Measurements from ENCODE around the gene TTC28.
"Not testable (repeated sequence)": the region's sequence is repeated elsewhere in the genome, so short reads cannot be mapped to it uniquely, and the experiment has no call there.

TTC28 gene

GRCh38 chr22:28220626-28221363, 458.8 kb downstream of the TTC28 start:
- DNase-seq = no peak

- DNase-seq = no peak
These were observed 462.4 kb downstream of the TTC28 start for GRCh38 chr22:28217277-28217676.

DNA sequence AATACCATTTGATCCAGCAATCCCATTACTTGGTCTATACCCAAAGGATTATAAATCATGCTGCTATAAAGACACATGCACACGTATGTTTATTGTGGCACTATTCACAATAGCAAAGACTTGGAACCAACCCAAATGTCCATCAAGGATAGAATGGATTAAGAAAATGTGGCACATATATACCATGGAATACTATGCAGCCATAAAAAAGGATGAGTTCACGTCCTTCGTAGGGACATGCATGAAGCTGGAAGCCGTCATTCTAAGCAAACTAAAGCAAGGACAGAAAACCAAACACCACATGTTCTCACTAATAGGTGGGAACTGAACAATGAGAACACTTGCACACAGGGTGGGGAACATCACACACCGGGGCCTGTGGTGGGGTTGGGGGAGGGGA, 464.9 kb downstream of the TTC28 start:
- not testable (repeated sequence) for DNase-seq

DNA sequence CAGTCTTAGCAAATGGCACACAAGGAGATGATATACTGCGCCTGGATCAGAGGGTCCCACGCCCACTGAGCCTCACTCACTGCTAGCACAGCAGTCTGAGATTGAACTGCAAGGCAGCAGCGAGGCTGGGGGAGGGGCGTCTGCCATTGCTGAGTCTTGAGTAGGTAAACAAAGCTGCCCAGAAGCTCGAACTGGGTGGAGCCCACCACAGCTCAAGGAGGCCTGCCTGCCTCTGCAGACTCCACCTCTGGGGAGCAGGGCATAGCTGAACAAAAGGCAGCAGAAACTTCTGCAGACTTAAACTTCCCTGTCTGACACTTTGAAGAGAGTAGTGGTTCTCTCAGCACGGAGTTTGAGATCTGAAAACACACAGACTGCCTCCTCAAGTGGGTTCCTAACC, 470.2 kb downstream of the TTC28 start:
- not testable (repeated sequence) for DNase-seq

- no peak for DNase-seq
These were observed 470.9 kb downstream of the TTC28 start for GRCh38 chr22:28208787-28209186.

- DNase-seq = no peak
These were observed 471.6 kb downstream of the TTC28 start for GRCh38 chr22:28208036-28208435.

DNA sequence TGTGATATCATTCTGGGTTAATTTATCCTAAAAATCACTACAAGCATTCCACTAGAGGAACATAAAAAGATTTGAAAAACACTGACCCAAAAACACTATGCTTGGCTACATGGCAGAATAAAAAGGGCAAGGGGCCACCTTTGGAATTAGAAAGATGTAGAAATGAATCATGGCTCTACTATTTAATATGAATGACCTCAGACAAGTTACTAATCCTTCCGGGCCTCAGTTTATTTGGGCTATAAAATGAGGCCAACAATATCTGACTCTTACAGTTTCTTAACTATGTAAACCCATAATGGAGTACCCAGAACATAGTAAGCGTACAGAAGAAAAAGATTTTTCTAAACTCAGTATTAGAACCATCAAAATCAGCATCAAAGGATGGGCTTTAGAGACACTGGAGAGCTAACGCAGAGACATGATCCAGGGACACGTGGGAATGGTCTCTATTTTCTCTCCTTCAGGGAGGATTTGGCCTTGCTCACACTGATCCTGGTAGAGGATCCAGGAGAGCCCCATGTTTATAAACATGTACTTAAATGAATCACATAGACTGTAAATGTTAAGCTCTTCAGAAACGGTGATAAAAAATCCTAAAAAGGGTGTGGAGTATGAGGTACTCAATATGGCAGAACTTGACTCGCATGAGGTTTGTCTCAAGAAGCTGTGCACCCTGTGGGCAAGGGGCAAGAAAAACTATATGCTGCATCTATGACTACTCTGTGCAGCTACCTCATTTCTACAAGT, 472.2 kb downstream of the TTC28 start:
- no peak for DNase-seq

- DNase-seq = no peak
These were observed 473.7 kb downstream of the TTC28 start for GRCh38 chr22:28205926-28206325.

GRCh38 chr22:28204382-28204781, 475.3 kb downstream of the TTC28 start:
- no peak for DNase-seq

- no peak for DNase-seq
These were observed 476.4 kb downstream of the TTC28 start for GRCh38 chr22:28203286-28203685.

DNA sequence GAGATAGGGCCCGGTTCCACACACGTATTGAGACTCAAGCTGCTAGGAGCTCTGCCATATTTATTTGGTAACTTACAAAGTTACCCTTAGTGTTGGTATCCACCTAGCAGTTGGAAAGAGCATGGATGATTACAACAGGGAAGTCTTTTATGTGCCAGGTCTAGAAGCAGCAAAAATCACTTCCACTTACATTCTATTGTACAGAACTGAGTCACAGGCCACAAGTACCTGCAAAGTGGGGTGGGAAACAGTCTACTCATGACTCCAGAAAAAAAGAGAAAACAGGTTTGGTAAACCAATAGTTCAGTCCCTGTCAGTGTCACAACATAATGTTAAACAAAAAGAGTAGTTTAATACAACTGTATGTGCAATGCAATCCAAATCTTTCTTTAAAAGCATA, 480.9 kb downstream of the TTC28 start:
- no peak for DNase-seq

- not testable (repeated sequence) for DNase-seq
These were observed 488.1 kb downstream of the TTC28 start for GRCh38 chr22:28191571-28191970.

DNA sequence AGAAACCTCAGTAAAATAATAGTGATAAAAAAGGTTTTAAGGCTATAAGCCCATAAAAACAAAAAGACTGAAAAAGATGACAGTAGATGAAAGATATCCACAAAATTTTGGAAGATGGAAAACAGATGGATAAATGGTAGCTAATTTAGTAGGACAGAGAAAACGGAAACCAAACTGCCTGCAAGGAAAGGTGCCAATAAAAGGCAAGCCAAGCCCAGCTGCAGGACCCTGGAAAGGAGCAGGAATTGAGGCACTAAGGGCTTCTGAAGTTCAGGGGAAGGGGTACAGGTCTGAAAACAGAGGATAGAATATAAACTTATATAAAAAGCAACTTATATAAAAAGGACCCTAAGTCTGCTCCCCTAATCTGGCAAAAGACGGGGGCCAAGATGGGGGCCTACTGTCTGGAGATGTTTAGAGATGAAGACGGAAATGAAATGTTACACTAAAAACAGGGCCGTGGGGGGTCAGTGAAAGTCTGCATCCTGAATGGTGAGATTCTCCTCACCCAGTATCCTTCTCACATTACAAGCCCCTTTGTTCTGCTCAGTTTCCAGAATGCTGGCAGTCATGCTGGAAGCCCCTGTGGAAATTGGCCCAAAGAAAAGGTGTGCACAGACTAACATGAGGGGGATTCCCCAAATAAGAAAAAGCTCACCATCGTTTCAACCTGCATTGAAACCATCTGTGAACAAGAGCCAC, 491.3 kb downstream of the TTC28 start:
- DNase-seq = no peak

DNA sequence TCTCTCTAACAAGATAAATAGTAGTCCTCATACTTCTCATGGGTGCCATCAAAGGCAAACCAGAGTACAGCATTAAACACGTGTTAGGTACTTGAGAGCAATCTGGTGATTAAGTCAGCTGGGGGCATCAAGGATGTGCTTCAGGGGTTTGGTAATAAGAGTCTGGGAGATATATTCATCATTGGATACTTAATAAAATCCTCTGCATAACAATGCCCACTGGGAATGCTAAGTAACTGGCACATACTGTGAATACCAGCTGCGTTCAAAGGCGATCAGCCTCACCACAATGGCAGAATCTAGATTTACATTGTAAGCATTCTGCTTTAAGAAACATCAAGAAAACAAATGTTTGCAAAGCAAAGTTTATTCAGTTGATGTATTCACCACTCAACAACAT, 492.0 kb downstream of the TTC28 start:
- no peak for DNase-seq

- DNase-seq = no peak
These were observed 493.0 kb downstream of the TTC28 start for GRCh38 chr22:28186641-28187040.

- no peak for DNase-seq
These were observed 494.5 kb downstream of the TTC28 start for GRCh38 chr22:28185130-28185529.

DNA sequence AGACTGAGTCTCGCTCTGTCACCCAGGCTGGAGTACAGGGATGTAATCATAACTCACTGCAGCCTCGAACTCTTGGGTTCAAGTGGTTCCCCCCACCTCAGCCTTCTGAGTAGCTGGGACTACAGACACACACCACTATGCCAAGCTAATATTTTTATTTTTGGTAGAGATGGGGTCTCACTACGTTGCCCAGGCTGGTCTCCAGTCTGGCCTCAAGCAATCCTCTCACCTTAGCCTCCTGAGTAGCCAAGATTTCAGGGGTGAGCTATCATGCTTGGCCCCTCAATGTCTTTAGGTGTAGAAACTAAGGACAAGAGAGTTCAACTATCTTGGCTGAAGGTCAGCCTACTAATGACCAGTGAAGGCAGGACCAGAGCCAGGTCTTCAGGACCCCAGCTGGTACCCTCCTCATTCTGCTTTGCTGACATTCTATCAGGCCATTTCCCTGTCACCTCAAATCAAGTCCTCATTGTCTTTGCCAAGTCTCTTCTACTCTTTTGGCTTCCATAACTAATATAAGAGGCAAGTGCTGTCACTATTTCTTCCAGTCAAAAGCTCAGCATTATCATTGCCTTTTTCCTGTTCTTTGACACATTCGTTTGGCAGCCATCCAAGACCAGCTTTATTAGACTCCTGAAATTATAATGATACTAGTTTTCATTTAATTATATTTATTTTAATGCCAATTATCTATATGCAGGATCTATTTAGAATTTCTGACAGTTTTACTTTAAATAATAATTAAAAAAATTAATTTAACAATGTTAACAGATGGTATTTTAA, 496.4 kb downstream of the TTC28 start:
- no peak for DNase-seq

DNA sequence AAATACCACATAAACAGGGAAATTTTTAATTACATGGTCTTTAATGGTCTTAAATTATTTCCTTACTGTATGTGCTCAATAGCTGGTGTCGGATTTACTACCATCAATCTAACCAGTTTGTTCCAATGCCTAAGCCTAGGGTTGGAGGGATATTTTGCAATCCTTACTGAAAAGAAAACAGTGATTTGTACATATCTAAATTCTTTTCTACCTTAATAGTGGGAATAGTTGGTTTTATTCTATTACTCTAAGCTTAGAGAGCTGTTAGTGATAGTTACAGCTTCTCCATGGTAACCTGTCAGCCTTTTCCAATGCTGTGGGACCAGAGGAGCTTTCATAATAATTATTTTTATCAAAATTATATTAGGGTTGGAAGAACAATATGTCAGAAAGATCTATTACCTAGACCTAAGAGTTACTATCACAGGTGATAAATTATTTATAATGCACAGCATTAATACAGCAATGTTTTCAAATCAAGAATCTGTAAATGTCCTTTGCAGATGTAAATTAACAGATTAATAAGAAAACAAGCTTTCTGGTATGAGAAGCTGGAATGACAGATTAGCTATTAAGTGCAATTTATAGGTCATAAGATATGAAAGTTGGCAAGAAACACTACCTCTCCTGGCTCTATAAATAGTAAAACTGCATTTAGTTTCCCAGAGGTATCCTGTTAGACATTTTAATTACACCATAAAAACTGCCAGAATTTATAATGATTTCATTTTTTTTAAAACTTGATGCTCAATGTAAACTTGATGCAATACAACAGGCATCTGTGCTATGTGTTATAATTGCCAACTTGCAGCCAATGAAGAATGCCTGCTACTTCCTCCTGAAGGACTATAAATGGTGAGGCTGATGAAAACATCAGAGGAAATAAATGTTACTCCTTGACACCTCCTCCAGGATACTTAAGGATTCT, 498.6 kb downstream of the TTC28 start:
- DNase-seq = no peak

- no peak for DNase-seq
These were observed 500.2 kb downstream of the TTC28 start for GRCh38 chr22:28179392-28179791.

GRCh38 chr22:28175730-28176492, 503.7 kb downstream of the TTC28 start:
- no peak for DNase-seq

GRCh38 chr22:28174509-28174908, 505.1 kb downstream of the TTC28 start:
- no peak for DNase-seq

Data from NK-92 treated with Interleukin-12 subunit alpha and Interleukin-12 subunit beta, amount 100 ng/mL, for 24 hours (cell line).